HPDE6-E6E7 (cell line): ENCODE data around the gene CRYGS.
"Not testable (repeated sequence)": the region's sequence is repeated elsewhere in the genome, so short reads cannot be mapped to it uniquely, and the experiment has no call there.

ENCODE experiments used
- DNase-seq: peaks from one replicate; pipeline ENCODE4 v3.0.0; 2011; ENCODE audit warnings: missing footprints; ENCODE audit errors: extremely low spot score

The CRYGS gene

DNA sequence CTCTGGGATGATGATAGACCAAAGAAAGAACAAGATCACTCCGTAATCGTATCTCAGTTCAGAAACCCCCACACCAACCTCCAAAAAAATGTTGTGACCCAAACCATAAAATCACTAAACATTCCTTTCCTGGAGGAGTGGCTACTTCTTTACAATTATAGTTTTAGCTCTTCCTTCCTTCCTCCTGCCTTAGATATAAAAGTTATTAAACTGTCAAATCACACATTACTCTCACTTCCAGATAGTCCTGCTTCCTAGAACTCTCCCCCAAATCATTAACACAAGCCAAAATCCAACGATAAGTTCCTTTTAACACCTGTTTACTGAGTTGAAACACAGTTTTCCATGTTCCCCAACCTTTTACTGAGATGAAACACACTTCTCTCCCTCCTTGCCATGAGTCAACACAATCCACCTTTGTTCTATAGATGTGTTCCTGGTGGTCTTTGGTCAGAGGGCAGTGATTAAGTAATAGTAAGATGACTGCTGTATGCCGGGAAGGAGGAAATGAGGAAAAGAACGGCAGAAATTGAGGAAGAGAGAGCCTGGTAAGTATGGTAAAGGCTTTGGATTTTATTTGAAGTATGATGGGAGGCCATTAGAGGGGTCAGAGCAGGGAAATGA is 8.3 kb upstream of the CRYGS start:
- no peak for DNase-seq

DNA sequence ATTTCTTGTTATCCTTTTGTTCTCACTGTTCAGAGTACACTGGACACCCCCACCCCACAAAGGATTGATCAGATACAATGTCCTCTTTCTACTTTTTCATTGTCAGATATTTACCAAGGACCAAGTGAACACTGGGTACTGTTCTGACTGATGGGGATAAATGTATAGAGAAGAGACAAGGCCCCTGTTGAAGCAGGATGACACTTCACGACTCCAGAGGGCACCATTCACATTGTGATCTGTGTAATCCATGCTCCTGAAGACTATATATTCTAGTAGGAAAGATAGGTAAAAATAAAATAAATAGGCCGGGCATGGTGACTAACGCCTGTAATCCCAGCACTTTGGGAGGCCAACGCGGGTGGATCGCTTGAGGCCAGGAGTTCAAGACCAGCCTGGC is 7.2 kb upstream of the CRYGS start:
- DNase-seq = no peak

GRCh38 chr3:186549497-186549896 is 5.3 kb upstream of the CRYGS start:
- DNase-seq = no peak

- DNase-seq = no peak
Measured at GRCh38 chr3:186540835-186541226, 3.3 kb downstream of the CRYGS start.

- DNase-seq = peak; percentile 73
Measured at GRCh38 chr3:186540221-186540834, 3.9 kb downstream of the CRYGS start.

- no peak for DNase-seq
Measured at GRCh38 chr3:186538779-186539178, 5.4 kb downstream of the CRYGS start.

DNA sequence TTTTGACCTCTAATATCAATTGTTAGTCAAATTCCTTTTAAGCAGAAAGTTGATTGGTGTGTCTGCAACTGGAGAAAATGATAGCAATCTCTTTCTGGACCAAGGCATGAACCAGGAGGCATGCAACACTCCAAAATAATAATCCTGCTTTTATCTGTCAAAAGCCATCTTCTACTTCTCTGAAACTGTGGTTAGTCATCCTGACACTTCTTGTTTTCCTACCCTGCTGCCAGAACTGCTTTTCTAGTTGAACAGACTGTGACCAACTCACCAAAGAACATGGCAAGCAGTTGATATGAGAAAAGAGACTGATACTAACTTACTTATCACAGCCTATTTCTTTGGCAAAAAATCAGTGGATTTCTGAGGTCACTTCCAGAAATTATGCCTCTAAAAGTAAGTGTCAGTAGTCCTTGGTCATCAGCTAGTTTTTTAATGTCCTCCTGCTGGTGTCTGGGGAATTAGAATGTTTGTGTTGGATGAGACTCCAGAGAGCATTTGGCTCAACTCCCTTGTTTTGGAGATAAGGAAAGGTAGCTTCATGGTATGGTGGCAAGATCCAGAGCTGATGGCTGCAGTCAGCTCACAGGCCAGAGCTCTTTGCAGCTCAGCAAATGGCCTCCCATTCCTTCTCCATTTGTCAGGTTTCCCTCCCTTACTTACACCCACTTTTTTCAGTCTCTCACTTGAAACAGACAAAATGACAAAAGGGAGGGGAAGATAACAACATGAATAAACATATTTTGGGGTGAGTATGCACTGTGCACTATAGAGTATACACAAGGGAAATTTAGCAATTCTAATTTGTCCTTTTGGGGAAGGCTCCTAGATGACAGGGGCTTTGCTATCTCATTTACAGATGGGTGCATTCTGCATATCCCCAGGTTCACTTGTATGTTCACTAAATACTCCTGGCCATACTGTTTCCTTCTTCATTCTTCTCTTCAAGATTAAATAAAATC is 7.0 kb downstream of the CRYGS start:
- DNase-seq = no peak

DNA sequence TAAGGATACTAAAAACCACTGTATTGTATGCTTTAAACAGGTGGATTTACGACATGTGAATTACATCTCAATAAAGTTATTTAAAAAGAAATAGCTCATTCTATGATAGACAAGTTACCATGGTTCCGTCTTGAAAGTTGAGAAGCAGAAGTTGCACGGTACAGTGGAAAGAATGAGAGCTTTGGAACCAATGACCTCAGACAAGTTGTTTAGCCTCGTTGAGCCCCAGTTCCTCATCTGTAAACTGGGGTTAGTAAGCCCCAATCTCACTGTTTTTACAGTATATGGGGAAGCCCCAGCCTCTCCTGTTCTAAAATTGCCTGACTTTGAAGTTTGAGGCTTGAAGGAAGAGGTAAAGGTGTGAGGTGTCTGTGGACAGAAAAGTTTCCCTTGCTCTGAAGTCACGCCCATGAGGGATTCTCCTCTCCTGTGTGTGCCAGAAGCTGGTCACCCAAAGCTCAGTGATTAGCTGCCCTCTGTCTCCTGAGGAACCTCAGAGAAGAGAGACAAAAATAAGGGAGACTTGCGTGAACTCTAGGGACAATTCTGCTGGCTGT is 10.0 kb downstream of the CRYGS start:
- no peak for DNase-seq

GRCh38 chr3:186532598-186533072 is 11.5 kb downstream of the CRYGS start:
- DNase-seq = no peak

- DNase-seq = not testable (repeated sequence)
Measured at GRCh38 chr3:186531694-186532093, 12.5 kb downstream of the CRYGS start.

DNA sequence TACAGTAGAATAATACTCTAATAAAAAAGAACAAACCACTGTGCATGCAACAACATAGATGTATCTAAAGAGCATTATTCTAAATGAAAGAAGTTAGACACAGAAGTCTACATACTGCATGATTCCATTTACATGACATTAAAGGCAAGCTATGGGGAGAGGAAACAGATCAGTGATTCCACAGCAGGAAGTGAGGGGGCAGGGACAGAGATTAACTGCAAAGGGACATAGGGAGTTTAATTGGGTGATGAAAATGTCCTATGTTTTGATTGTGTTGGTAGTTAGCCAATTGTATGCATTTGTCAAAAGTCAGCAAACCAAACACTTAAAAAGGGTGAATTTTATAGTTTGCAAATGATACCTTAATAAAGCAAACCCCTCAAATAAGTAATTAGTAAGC is 13.8 kb downstream of the CRYGS start:
- no peak for DNase-seq

- no peak for DNase-seq
Measured at GRCh38 chr3:186529201-186529999, 14.8 kb downstream of the CRYGS start.

DNA sequence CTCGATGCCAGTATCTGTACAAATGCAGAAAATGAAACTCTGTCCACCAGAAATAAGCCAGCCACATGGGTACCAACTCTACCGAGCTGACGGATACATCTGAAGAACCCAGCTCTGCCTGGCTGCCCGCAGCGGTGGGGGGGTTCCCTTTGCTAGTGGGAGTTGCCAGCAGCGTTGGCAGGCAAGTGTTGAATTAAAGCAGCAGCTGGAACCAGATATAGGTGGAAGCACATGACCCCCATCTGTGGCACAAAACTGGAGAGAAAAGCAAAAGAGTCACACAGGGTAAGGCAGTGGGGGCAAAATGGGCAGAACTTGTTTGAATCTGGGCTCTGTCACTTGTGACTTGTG is 17.9 kb downstream of the CRYGS start:
- no peak for DNase-seq

DNA sequence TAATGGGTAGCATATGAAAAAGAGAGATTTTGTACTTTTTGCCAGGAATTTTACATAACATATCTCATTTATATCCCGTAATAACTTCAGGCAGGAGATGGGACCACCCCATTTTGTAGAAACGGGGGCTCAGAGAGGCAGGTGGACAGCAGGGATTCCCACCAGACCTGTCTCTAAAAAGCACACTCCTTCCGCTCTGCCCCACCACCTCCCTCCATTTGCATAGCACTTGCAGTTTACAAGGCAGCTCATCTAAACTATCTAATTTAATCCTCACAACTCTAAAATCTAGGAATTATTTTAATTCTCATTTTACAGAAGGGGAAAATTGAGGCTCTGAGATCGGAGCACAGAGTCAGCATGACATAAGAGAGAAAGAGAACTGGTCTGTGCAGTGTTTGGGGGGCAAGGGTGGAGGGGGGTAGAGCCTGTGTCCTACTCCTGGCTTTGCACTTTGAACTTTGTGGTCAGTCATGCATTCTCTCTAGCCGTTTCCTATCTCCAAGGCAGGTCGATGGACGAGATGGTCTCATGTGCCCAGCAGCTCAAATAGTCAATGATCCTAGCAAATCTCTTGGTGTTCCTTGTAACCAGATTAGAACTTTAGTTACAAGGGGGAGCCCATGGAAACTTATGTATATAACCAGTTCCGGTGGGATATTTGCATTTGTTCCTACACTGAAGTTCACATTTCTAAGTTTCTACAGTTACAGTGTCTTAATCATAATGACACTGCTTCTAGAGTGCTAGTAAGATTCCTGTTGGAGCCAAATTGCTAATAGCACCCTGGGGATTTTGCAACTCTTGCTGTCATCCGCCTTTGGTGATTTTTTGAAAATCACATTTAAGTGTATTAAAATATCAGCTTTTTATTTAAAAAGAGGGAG is 18.6 kb downstream of the CRYGS start:
- no peak for DNase-seq

GRCh38 chr3:186524616-186525015 is 19.6 kb downstream of the CRYGS start:
- no peak for DNase-seq

- no peak for DNase-seq
Measured at GRCh38 chr3:186523434-186523833, 20.7 kb downstream of the CRYGS start.

DNA sequence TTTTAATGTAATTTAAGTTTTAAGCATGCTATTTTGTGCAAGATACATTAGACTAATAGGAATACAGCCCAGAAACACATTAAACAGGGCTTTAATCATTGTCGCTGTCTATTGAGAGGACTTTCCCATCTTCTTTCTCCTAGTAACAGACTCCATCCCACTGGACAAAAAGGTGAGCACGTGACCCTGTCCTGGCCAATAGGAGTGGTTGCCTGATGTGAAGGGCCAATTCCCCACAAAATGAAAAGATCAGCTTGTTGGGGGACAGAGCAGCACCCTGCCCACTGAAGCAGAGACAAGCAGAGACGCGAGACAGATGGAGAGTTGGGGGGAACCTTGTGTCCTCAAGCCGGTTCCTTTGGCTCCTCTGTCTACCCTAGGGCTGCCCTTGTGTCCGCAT is 21.2 kb downstream of the CRYGS start:
- DNase-seq = no peak

DNA sequence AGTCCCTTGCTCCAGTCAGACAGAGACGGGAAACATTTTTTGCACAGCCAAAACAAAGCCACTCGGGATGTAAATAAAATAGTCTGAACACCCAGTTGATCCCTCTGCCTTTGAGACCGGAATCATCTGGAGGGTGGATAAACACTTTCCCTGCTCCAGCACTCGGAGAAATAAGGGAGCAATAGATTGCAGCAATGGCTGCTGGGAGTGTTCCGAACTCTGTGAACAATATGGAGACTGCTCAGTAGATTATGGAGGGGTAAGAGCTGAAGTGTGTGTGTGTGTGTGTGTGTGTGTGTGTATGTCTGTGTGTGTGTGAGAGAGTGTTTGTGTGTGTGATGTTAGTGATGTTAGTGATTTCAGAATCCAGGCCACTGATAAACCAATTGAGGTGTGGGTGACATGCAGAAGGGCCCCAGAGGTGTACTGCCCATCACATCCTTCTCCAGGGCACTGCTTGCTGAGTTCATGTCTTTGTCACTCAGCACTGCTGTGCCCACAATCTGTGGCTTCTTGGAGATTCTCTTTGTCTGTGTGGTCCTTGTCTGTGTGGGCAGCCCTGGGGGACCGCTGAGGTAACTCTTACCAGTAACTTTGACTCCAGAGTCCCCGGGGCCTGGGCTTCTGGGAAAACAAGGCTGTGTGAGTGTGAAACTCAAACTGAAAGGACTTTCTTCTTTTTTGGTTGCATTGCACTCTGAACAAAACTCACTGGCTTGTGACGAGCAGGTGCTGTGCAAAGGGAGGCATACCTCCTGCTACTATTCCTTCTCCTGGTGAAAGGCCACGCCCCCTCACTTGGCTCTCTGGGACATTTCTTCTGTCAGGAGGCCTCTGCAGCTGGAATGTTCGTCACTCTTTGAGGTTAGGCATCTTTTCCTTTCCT is 23.0 kb downstream of the CRYGS start:
- no peak for DNase-seq

DNA sequence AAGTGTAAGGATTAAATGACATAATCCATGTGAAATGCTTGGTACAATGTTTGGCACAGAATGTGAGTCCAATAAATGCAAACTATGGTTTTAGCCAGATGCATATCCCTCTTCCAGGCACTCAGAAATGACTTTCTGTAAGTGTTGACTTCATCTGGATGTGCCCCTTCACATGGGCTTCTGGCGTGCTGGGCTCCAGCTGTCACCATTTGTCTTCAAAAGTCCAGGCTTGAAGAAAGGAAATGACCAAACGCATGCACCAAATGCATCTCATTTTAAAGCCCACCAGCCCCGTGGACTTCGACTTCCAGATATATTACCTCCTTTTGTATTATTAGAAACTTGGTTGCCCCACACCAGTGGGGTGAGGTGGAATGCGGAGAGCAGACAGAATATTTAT is 23.7 kb downstream of the CRYGS start:
- DNase-seq = no peak
